Measurements from ENCODE around the gene UBA6.

UBA6 gene

GRCh38 chr4:67576059-67576466 is 124.9 kb downstream of the UBA6 start:
- no peak for DNase-seq (ENCODE audit: low read depth)

- DNase-seq (ENCODE audit: low read depth): no peak
These were observed 125.5 kb downstream of the UBA6 start for GRCh38 chr4:67575232-67576058.

GRCh38 chr4:67573193-67573592 is 127.8 kb downstream of the UBA6 start:
- no peak for DNase-seq (ENCODE audit: low read depth)

GRCh38 chr4:67571975-67572374 is 129.0 kb downstream of the UBA6 start:
- no peak for DNase-seq (ENCODE audit: low read depth)

GRCh38 chr4:67570537-67570936 is 130.4 kb downstream of the UBA6 start:
- DNase-seq (ENCODE audit: low read depth): no peak

GRCh38 chr4:67568820-67569219 is 132.1 kb downstream of the UBA6 start:
- no peak for DNase-seq (ENCODE audit: low read depth)

GRCh38 chr4:67566335-67566734 is 134.6 kb downstream of the UBA6 start:
- DNase-seq (ENCODE audit: low read depth): no peak

- no peak for DNase-seq (ENCODE audit: low read depth)
These were observed 135.7 kb downstream of the UBA6 start for GRCh38 chr4:67565284-67565683.
